ENCODE data around the gene CRTC3.
"Not testable (repeated sequence)": the region's sequence is repeated elsewhere in the genome, so short reads cannot be mapped to it uniquely, and the experiment has no call there.

Gene CRTC3

GRCh38 chr15:90520365-90520764, 9.4 kb upstream of the CRTC3 start:
- DNase-seq (ENCODE audit: low read depth, low spot score), result no peak

DNA sequence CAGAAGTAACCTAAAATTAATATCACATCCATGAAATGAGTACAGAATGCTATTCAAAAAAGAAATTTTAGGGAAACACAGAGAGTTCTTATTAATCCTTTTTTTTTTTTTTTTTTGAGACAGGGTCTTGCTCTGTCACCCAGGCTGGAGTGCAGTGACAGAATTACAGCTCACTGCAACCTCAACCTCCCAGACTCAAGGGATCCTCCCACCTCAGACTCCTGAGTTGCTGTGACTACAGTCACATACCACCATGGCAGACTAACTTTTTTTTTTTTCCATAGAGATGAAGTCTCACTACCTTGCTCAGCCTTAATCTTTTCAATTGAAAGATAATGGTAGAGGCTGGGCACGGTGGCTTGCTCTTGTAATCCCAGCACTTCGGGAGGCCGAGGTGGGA, 6.3 kb upstream of the CRTC3 start:
- no peak for DNase-seq (ENCODE audit: low read depth, low spot score)

GRCh38 chr15:90524018-90524803, 5.5 kb upstream of the CRTC3 start:
- DNase-seq (ENCODE audit: low read depth, low spot score), result not testable (repeated sequence)

DNA sequence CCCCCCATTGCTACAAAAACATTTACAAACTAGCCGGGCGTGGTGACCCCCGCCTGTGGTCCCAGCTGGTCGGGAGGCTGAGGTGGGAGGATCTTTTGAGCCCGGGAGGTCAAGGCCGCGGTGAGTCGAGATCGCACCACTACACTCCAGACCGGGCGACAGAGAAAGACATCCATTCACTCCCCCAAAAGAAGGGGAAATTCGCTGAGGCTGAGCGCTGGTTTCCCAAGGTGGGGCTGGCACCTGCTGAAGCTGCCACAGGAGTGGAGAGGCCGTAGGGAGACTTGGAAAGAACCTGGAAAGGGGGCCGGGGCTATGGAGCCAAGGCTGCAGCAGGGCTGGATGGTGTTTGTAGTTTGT, 732 bp upstream of the CRTC3 start:
- no peak for DNase-seq (ENCODE audit: low read depth, low spot score)

DNA sequence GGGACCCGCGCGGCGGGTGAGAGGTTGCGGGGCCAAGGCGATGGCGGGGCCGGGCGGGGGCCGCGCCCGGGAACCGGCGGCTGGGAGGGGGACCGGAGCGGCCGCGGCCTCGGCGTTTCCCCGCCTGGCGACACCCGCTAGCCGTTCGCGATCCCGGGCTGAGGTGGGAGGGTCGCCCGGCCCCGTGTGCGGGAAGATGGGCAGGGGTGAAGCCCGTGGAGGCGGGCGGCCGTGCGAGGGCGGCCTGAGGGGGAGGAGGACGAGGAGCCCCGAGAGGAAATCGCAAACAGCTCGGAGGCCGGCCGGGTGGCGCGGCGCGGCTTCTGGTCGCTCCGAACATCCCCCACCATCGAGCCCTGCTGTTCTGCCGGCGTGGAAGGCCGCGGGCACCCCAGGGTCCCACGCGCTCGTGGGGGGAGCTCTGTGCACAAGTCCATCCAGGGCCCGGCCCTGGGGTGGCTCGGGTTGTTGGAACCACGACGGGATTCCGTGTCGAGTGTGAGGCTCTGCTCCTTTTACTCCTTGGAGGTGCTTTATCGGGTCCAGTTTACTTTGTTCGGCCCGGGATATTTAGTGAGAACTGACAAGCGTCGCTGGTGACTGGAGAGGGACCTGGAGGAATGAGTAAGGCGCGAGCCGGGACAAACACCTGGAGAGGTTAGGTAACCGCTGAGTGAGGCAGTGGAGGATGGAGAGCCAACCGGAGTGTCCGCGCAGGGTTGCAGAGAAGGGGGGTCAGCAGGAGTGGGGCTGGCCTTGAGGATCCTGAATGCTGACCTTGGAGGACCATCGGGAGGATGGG, 728 bp downstream of the CRTC3 start:
- DNase-seq (ENCODE audit: low read depth, low spot score), result no peak

DNA sequence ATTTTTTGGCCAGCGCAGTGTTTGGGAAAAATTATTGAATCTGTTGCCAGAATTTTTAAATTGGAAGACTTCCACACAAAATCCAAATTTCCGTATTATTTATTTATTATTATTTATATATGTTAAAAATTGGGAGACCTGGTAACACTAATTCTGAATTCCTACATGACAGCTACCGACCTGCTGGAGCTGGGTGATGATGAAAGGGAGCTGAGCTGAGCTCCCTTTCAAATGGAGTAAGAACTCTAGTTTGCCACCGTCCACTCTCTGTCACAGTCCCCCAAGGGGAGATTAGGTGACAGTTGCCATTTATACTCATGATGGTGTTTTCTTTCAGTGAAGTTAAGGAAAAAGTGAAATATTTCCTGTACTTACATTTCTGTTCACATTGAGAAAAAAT, 1.4 kb downstream of the CRTC3 start:
- no peak for DNase-seq (ENCODE audit: low read depth, low spot score)

- DNase-seq (ENCODE audit: low read depth, low spot score), result no peak
These were observed 5.5 kb downstream of the CRTC3 start for GRCh38 chr15:90535254-90535653.

- no peak for DNase-seq (ENCODE audit: low read depth, low spot score)
These were observed 10.1 kb downstream of the CRTC3 start for GRCh38 chr15:90539789-90540188.

DNA sequence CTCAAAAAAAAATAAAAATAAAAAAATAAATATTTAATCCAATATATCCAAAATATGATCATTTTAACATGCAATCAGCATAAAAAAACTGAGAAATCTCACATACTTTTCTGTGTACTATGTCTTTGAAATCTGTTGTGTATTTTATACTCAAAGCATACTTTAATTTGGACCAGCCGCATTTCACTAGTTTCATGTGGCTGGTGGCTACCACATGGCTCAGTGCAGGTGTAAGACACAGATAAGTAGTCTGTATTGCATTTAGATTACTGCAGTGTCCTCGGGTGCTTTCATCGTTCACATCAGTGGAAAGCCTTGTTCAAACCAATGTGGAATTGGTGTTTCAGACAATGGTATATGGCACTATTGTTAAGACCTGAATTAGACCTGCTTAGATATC, 11.0 kb downstream of the CRTC3 start:
- no peak for DNase-seq (ENCODE audit: low read depth, low spot score)

GRCh38 chr15:90545095-90545494, 15.4 kb downstream of the CRTC3 start:
- no peak for DNase-seq (ENCODE audit: low read depth, low spot score)

DNA sequence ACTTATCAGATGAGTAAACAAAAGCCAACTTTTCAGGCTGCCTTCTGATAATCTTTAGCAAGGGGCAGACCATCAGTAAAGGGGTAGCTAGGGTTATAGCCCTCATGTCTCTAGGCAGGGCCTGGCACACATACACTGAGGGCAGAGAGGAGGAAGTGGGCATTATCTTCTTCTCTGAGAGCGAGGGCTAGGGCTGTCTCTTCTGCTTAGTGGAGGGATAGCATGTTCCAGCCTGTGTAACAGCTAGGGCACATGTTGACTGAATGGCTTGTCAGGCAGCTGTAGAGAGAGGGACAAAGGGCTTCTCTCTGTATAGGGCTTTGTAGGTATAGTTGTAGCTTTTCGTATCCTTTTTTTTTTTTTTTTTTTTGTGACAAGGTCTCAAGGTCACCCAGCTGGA, 17.8 kb downstream of the CRTC3 start:
- no peak for DNase-seq (ENCODE audit: low read depth, low spot score)

- no peak for DNase-seq (ENCODE audit: low read depth, low spot score)
These were observed 21.2 kb downstream of the CRTC3 start for GRCh38 chr15:90550919-90551318.

DNA sequence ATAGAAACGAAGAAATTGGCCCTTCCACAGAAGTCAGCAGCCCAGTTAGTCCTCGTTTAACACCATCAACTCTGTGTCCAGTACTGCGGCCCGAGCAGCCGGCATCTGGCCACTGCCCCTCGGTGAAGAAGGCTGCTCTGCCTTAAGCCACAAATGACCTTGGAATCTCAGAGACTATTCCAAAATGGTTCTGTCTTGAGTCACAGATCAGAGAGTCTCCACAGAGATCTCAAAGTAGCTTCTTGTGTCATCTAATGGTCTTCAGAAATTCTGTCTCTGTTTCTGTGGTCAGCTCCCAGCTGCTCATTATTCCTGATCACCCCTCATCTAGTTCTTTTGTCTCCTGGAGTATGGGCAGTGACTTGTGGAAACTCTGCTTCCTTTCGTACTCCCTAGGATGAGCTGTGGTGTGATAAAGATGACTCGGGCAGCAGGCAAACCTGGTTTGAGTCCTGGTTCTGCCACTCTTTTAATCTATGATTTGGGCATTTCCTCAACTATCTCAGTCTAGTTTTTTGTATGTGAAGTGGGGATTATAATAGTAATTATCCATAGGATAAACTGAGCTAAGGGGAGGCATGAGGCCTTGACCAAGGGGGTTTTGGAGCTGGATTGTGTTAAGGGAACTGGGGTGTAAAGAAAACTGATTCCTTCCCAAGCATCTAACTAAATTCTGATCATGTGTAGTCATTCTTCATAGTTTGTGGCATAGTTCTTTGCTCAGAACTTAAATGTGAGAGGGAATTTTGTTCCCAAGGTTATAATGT, 22.6 kb downstream of the CRTC3 start:
- DNase-seq (ENCODE audit: low read depth, low spot score), result no peak

GRCh38 chr15:90552929-90553211, 23.1 kb downstream of the CRTC3 start:
- no peak for DNase-seq (ENCODE audit: low read depth, low spot score)

DNA sequence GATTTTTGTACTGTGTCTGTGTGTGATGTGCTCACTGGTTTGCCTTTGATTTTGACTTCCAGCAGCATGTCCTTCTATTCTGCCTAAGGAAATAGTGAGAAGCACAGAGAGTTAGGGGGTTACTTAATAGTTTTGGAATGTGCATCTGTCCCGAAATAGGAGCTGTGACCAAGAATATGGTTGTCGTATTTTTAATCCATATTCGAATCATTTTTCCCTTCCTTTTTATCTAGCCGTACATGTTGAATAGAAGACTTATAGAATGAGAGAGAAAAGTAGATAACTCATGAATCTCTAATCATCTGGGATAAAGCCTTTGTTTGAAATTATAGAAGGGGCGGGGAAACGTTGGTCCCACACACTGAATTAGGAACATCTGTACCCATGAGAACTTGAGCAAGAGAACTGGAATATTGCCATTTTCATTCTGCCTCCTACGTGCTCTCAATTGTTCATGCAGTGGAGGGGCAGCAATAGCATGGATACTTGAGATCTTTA, 23.6 kb downstream of the CRTC3 start:
- no peak for DNase-seq (ENCODE audit: low read depth, low spot score)

DNA sequence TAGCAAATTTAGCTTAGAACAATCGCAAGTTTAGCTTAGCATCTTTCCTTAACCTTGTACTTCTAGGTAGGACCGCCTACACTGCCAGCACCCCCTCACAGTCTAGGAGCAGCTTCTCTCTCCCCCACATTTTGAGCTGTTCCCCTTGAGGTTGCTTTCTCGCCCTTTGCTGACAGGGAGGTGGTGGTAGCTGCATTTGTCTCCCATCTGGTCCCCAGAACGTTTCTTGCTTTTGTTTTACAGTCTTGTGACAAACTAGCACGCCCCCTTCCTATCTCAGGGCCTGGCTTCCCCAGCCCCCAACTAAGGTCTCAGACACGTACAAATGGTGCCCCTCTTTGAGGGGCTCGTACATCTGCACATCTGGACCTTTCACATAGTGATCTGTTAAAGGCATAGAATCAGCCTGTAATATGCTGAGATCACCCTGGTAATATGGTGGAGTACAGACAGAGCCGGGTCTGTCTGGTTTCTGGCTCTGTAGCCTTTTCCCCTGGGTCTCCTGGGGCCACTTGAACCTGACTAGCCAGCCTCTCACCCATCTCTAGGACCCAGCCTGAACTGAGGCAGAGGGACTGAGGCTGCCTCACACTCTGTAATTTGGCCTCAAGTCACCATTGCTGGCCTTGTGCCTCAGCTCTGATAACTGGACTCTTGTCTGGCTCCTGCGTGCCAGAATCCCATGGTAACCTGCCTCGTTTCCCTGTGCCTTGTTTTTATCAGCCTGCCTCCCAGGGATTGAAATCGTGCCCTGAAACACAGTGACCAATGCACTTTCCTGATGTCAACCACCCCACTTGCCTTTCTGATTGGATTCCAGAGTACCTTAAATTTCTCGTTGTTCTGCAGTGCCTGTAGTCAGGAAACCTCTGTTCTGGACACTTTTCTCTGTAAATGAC, 27.7 kb downstream of the CRTC3 start:
- DNase-seq (ENCODE audit: low read depth, low spot score), result no peak

- no peak for DNase-seq (ENCODE audit: low read depth, low spot score)
These were observed 28.4 kb downstream of the CRTC3 start for GRCh38 chr15:90558171-90558573.

DNA sequence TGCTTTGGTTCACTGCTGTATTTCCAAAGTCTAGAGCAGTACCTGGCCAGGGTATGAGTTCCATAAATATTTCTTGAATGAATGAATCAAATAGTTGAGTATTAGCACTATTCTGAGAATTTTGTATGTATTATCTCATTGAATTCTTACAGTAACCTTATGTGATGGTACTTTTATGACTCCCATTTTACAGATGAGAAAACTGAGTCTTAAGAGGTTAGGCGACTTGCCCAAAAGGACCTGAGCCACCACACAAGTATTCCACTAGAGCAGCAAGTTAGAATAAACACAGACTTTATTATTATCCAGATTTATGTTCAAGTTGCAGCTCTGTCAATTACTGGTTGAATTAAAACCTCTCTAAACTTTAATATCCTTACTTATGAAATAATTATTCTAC, 29.4 kb downstream of the CRTC3 start:
- no peak for DNase-seq (ENCODE audit: low read depth, low spot score)

- peak; percentile 75 for DNase-seq (ENCODE audit: low read depth, low spot score)
These were observed 30.6 kb downstream of the CRTC3 start for GRCh38 chr15:90560229-90560776.

DNA sequence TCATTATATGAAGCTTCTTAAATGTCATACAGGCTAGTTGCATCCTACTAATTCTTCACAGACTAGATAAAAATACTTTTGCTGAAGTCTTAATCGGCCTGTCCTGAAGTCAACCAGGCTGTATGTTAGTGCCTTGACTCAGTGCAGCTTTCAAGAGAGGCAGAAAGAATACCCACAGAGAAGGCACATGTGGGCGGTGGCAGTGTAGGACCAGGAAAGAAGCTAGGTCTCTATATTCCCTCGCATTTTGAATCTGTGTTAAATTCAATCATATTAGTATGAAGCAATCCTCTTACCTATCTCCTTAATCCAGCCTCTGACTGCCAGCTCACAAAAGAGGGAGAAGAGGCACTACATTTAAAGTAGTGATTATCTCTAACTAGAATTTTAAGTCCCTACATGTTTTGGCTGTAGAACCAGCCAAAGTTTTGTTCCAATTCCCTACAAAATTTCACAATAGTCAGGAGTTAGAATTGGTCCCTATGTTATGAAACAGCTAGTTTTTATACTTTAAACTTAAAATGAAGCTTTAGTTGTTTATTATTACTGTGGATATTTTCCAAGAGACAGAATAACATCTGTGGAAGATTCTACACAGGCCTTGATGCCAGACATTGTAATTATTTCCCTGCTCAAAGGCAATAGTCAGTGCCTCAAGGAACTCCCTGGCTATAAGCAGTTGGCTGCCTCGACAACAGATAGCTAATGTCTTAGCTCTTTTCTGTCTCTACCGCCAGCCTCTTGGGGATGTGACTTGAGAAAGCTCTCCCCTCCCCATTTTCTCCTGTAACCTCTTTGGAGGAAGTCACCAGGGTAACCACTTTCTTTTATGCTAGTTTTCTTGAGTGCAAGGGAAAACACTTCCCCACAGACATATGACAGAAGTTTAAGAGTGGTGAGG, 31.9 kb downstream of the CRTC3 start:
- no peak for DNase-seq (ENCODE audit: low read depth, low spot score)
